NCI-H2171 (cell line): ENCODE results near the gene PCP4.

ENCODE experiments used
- DNase-seq: peaks from one replicate; lab custom pipeline; 2025; lab: John Stamatoyannopoulos, UW

PCP4 gene

GRCh38 chr21:39867198-39867650, at the start of gene PCP4:
Gene PCP4 (plus strand): TSS chr21:39867438. CDS start chr21:39867502, 64 bp downstream.
- DNase-seq = peak; percentile 62

- DNase-seq = no peak
These were observed 48.7 kb upstream of the PCP4 start for GRCh38 chr21:39818557-39818956.

- DNase-seq = no peak
These were observed 45.2 kb upstream of the PCP4 start for GRCh38 chr21:39822042-39822441.

- no peak for DNase-seq
These were observed 42.0 kb upstream of the PCP4 start for GRCh38 chr21:39825250-39825649.

- no peak for DNase-seq
These were observed 32.7 kb upstream of the PCP4 start for GRCh38 chr21:39834543-39834942.

GRCh38 chr21:39837861-39838359, 29.3 kb upstream of the PCP4 start:
- DNase-seq = no peak

- DNase-seq = no peak
These were observed 26.7 kb upstream of the PCP4 start for GRCh38 chr21:39840373-39841097.

GRCh38 chr21:39842741-39843459, 24.3 kb upstream of the PCP4 start:
- DNase-seq = no peak

- no peak for DNase-seq
These were observed 23.8 kb upstream of the PCP4 start for GRCh38 chr21:39843483-39843882.

- no peak for DNase-seq
These were observed 23.3 kb upstream of the PCP4 start for GRCh38 chr21:39843916-39844315.

- DNase-seq = no peak
These were observed 21.6 kb upstream of the PCP4 start for GRCh38 chr21:39845571-39846130.

GRCh38 chr21:39847877-39848276, 19.4 kb upstream of the PCP4 start:
- no peak for DNase-seq

- DNase-seq = no peak
These were observed 18.1 kb upstream of the PCP4 start for GRCh38 chr21:39849014-39849655.

- DNase-seq = no peak
These were observed 16.9 kb upstream of the PCP4 start for GRCh38 chr21:39850333-39850732.

- no peak for DNase-seq
These were observed 16.1 kb upstream of the PCP4 start for GRCh38 chr21:39851002-39851618.

GRCh38 chr21:39852021-39852721, 15.1 kb upstream of the PCP4 start:
- no peak for DNase-seq

- no peak for DNase-seq
These were observed 14.3 kb upstream of the PCP4 start for GRCh38 chr21:39852726-39853500.

- DNase-seq = no peak
These were observed 12.7 kb upstream of the PCP4 start for GRCh38 chr21:39854572-39854971.

- DNase-seq = no peak
These were observed 11.6 kb upstream of the PCP4 start for GRCh38 chr21:39855595-39855994.

GRCh38 chr21:39860600-39860999, 6.6 kb upstream of the PCP4 start:
- no peak for DNase-seq

GRCh38 chr21:39863111-39863510, 4.1 kb upstream of the PCP4 start:
- no peak for DNase-seq
